ENCODE data around the gene COG1. TPM values are rescaled to one million over a fixed set of nuclear protein-coding genes. Genes with fewer than 3 reads are reported as not detected.
"Not testable (repeated sequence)": the region's sequence is repeated elsewhere in the genome, so short reads cannot be mapped to it uniquely, and the experiment has no call there.

COG1 gene
- total and polyA plus RNA-seq, 4 donors = 6.9 to 16.5 (median 12.0) TPM

DNA sequence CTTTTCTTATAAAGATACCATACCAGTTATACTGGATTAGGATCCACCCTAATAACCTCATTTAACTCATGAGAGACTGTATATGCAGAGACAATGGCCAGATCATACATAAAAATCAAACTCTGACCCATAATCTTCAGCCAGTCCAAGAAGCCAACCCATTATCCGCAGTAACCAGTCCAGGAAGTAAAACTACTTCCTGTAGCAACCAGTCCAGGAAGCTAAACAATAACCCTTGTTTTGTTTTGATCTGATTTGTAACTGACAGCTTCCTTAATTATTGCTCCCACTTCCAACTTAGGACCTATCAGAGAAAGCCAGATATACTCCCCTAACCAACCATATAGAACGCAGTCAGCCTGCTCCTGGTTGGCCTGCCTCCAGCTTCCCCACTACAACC, 47.2 kb upstream of the COG1 start:
- no peaks in the 10 kb centered on the region for H3K36me3 ChIP-seq (ENCODE audit: control insufficient read depth in 4 of 4, insufficient read depth in 3 of 4, low read depth in 1 of 4, low read length in 3 of 4)
- H3K9me3 ChIP-seq (ENCODE audit: control insufficient read depth in 4 of 4, low read length in 3 of 4) = no peaks in the 10 kb centered on the region
- H3K4me3 ChIP-seq (ENCODE audit: low read depth in 1 of 3, low read length in 3 of 3) = no peak overlapping the region
- no peak for DNase-seq (ENCODE audit: low spot score)
- WGBS = 85% methylated on average over 2 of the region's 2 CpGs
- H3K27me3 ChIP-seq (ENCODE audit: control insufficient read depth in 4 of 4, insufficient read depth in 4 of 4, low read length in 3 of 4) = no peaks in the 10 kb centered on the region
- H3K27ac ChIP-seq (ENCODE audit: low read depth in 1 of 2, low read length in 2 of 2) = no peak overlapping the region
- no peaks in the 10 kb centered on the region for H3K4me1 ChIP-seq (ENCODE audit: control insufficient read depth in 4 of 4, insufficient read depth in 4 of 4, low read length in 3 of 4)
- TF ChIP-seq CTCF (IDR thresholded peaks at IDR 0.05; ENCODE audit: low read depth, low read length, missing input control) (no peak), GABPA (IDR thresholded peaks at IDR 0.05 in 1 of 2, conservative IDR thresholded peaks at IDR 0.05 in 1 of 2) (no peak), ATF3 (IDR thresholded peaks at IDR 0.05) (no peak), YY1 (IDR thresholded peaks at IDR 0.05) (no peak), TAF1 (conservative IDR thresholded peaks at IDR 0.05) (no peak), REST (IDR thresholded peaks at IDR 0.05) (no peak), HNF4A (conservative IDR thresholded peaks at IDR 0.05) (no peak)
- TF ChIP-seq, protein P1, sequence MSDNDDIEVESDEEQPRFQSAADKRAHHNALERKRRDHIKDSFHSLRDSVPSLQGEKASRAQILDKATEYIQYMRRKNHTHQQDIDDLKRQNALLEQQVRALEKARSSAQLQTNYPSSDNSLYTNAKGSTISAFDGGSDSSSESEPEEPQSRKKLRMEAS (IDR thresholded peaks at IDR 0.05) = no peak
- TF ChIP-seq, protein P2, sequence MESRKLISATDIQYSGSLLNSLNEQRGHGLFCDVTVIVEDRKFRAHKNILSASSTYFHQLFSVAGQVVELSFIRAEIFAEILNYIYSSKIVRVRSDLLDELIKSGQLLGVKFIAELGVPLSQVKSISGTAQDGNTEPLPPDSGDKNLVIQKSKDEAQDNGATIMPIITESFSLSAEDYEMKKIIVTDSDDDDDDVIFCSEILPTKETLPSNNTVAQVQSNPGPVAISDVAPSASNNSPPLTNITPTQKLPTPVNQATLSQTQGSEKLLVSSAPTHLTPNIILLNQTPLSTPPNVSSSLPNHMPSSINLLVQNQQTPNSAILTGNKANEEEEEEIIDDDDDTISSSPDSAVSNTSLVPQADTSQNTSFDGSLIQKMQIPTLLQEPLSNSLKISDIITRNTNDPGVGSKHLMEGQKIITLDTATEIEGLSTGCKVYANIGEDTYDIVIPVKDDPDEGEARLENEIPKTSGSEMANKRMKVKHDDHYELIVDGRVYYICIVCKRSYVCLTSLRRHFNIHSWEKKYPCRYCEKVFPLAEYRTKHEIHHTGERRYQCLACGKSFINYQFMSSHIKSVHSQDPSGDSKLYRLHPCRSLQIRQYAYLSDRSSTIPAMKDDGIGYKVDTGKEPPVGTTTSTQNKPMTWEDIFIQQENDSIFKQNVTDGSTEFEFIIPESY (IDR thresholded peaks at IDR 0.05) = no peak
- H3K9ac ChIP-seq (ENCODE audit: low read depth in 1 of 2, low read length in 2 of 2) = no peak overlapping the region

DNA sequence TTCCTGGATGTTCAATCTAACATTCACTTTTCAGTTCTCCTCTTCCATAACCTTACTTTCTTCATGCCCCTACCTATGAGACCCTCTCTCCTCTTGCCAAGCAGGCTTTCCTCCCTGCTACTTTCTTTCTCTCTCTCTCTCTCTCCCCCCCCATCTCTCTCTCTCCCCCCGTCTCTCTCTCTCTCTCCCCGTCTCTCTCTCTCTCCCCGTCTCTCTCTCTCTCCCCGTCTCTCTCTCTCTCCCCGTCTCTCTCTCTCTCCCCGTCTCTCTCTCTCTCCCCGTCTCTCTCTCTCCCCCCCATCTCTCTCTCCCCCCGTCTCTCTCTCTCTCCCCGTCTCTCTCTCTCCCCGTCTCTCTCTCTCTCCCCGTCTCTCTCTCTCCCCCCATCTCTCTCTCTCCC, 45.1 kb upstream of the COG1 start:
- not testable (repeated sequence) for H3K27ac ChIP-seq (ENCODE audit: low read depth in 1 of 2, low read length in 2 of 2); H3K9ac ChIP-seq (ENCODE audit: low read depth in 1 of 2, low read length in 2 of 2); H3K36me3 ChIP-seq (ENCODE audit: control insufficient read depth in 4 of 4, insufficient read depth in 3 of 4, low read depth in 1 of 4, low read length in 3 of 4); H3K27me3 ChIP-seq (ENCODE audit: control insufficient read depth in 4 of 4, insufficient read depth in 4 of 4, low read length in 3 of 4); H3K4me1 ChIP-seq (ENCODE audit: control insufficient read depth in 4 of 4, insufficient read depth in 4 of 4, low read length in 3 of 4); DNase-seq (ENCODE audit: low spot score); H3K9me3 ChIP-seq (ENCODE audit: control insufficient read depth in 4 of 4, low read length in 3 of 4); H3K4me3 ChIP-seq (ENCODE audit: low read depth in 1 of 3, low read length in 3 of 3)
- 81% methylated on average over 11 of the region's 11 CpGs for WGBS

All from liver (tissue), 9 donors.